Astrocyte (in vitro differentiated cells and primary cell): ENCODE results near the gene PTPRT. TPM values are rescaled to one million over a fixed set of nuclear protein-coding genes. Genes with fewer than 3 reads are reported as not detected.

Source experiments
- DNase-seq: peaks from one replicate; pipeline ENCODE4 v3.0.0-alpha.2; 2010; ENCODE audit warnings: low read depth
- FAIRE-seq: peaks from 2 replicates; lab custom pipeline; 2011; peaks lifted over from hg19 to GRCh38; lab: Jason Lieb, UNC
- H2AFZ ChIP-seq: 2 replicates; pipeline ENCODE4 v1.6.0; 2012; ENCODE audit warnings: low read depth, low read length, inconsistent platforms
- H3K27ac ChIP-seq: 2 replicates; pipeline ENCODE4 v1.5.1; 2011; ENCODE audit warnings: low read depth, low read length, inconsistent platforms
- H3K27me3 ChIP-seq: 2 replicates; pipeline ENCODE4 v1.6.0; 2011; ENCODE audit warnings: low read length, inconsistent platforms; ENCODE audit not compliant: insufficient read depth
- H3K36me3 ChIP-seq: 2 replicates; pipeline ENCODE4 v1.5.1; 2011; ENCODE audit warnings: low read length, inconsistent platforms; ENCODE audit not compliant: insufficient read depth
- H3K4me1 ChIP-seq: 2 replicates; pipeline ENCODE4 v1.5.1; 2011; ENCODE audit warnings: low read length, inconsistent platforms; ENCODE audit not compliant: insufficient read depth
- H3K4me2 ChIP-seq: 2 replicates; pipeline ENCODE4 v1.6.0; 2012; ENCODE audit warnings: low read length, inconsistent platforms
- H3K4me3 ChIP-seq: 2 replicates; pipeline ENCODE4 v1.5.1; 2011; ENCODE audit warnings: low read depth, mild to moderate bottlenecking, low read length, inconsistent platforms; ENCODE audit not compliant: insufficient read depth
- H3K79me2 ChIP-seq: 2 replicates; pipeline ENCODE4 v1.6.0; 2012; ENCODE audit warnings: mild to moderate bottlenecking, low read length, inconsistent platforms; ENCODE audit not compliant: insufficient read depth
- H3K9ac ChIP-seq: 2 replicates; pipeline ENCODE4 v1.6.0; 2012; ENCODE audit warnings: mild to moderate bottlenecking, low read length, inconsistent platforms
- H3K9me3 ChIP-seq: 2 replicates; pipeline ENCODE4 v1.5.1; 2012; ENCODE audit warnings: low read depth, mild to moderate bottlenecking, low read length, inconsistent platforms; ENCODE audit not compliant: insufficient read depth
- H4K20me1 ChIP-seq: 2 replicates; pipeline ENCODE4 v1.6.0; 2012; ENCODE audit warnings: low read length, inconsistent platforms; ENCODE audit not compliant: insufficient read depth
- H3K27ac Mint-ChIP-seq: one replicate; pipeline ENCODE4 v1.8.0; 2021; ENCODE audit warnings: mild to moderate bottlenecking, mixed read lengths; ENCODE audit not compliant: unreplicated experiment
- H3K27me3 Mint-ChIP-seq: one replicate; pipeline ENCODE4 v1.8.0; 2021; ENCODE audit warnings: low read depth, mixed read lengths; ENCODE audit not compliant: unreplicated experiment
- H3K36me3 Mint-ChIP-seq: one replicate; pipeline ENCODE4 v1.8.0; 2021; ENCODE audit warnings: low read depth, mixed read lengths; ENCODE audit not compliant: unreplicated experiment
- H3K4me1 Mint-ChIP-seq: one replicate; pipeline ENCODE4 v1.8.0; 2021; ENCODE audit warnings: low read depth, mixed read lengths; ENCODE audit not compliant: unreplicated experiment
- H3K4me3 Mint-ChIP-seq: one replicate; pipeline ENCODE4 v1.8.0; 2021; ENCODE audit warnings: mild to moderate bottlenecking, moderate library complexity, mixed read lengths; ENCODE audit not compliant: unreplicated experiment
- H3K9me3 Mint-ChIP-seq: one replicate; pipeline ENCODE4 v1.8.0; 2021; ENCODE audit warnings: mild to moderate bottlenecking, mixed read lengths; ENCODE audit not compliant: unreplicated experiment
- CTCF ChIP-seq: IDR thresholded peaks from 2 replicates; pipeline ENCODE4 v1.5.1; 2011; ENCODE audit warnings: low read depth, mild to moderate bottlenecking, inconsistent platforms, low read length, moderate library complexity; ENCODE audit not compliant: insufficient read depth
- EZH2 ChIP-seq: IDR thresholded peaks from 2 replicates; pipeline ENCODE4 v1.6.1; 2012; ENCODE audit warnings: mild to moderate bottlenecking, low read length, inconsistent platforms; ENCODE audit not compliant: insufficient read depth
- total RNA-seq: library from RNA; stranded (reverse); gene quantifications from 2 replicates; pipeline ENCODE4 v1.2.1, GENCODE V29; 2021

Gene PTPRT
- total RNA-seq, 1 donor from 2014 or later: 0.25 TPM

GRCh38 chr20:42581311-42581710 lies 608.4 kb downstream of the PTPRT start:
- Histone ChIP-seq H2AFZ (no peak overlapping the region), H3K4me1 (no peaks in the 10 kb centered on the region), H3K9me3 (no peaks in the 10 kb centered on the region), H3K27ac (no peak overlapping the region), H4K20me1 (no peaks in the 10 kb centered on the region), H3K27me3 (no peaks in the 10 kb centered on the region), H3K79me2 (no peaks in the 10 kb centered on the region), H3K9ac (no peak overlapping the region), H3K4me3 (no peak overlapping the region), H3K4me2 (no peak overlapping the region), H3K36me3 (no peaks in the 10 kb centered on the region)
- H3K9me3 Mint-ChIP-seq: no peaks in the 10 kb centered on the region
- TF ChIP-seq CTCF: no peak
- no peak for TF ChIP-seq EZH2
- DNase-seq: no peak
- no peak overlapping the region for H3K4me3 Mint-ChIP-seq
- H3K27ac Mint-ChIP-seq: no peak overlapping the region
- no peaks in the 10 kb centered on the region for H3K36me3 Mint-ChIP-seq
- no peak for FAIRE-seq
- H3K27me3 Mint-ChIP-seq: no peaks in the 10 kb centered on the region
- H3K4me1 Mint-ChIP-seq: no peaks in the 10 kb centered on the region

DNA sequence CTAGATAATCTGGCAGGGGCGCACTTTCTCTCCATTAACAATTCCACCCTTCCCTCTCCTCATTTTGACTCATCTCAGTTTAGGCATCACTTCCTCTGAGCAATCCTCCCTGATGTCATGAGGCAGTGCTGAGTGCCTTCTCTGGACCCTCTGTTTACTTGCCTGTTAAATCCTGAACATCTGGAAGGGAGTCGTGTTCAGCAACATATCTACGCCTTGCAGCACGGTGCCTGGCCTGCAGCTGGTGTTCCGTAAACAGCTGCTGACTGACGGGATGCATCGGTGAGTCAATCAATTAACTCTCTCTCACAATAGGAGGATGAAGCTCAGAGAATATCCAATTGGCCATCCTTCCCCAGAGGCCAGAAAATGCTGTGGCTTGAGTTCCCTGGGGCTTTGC lies 613.5 kb downstream of the PTPRT start:
- TF ChIP-seq EZH2 (no peak), CTCF (no peak)
- Histone ChIP-seq H3K27me3 (no peaks in the 10 kb centered on the region), H4K20me1 (no peaks in the 10 kb centered on the region), H3K36me3 (no peaks in the 10 kb centered on the region), H3K27ac (no peak overlapping the region), H3K9me3 (peaks cover 3% of the 10 kb centered on the region), H3K4me3 (no peak overlapping the region), H3K79me2 (no peaks in the 10 kb centered on the region), H3K4me1 (no peaks in the 10 kb centered on the region), H3K9ac (no peak overlapping the region), H3K4me2 (no peak overlapping the region), H2AFZ (no peak overlapping the region)
- no peak overlapping the region for H3K4me3 Mint-ChIP-seq
- no peaks in the 10 kb centered on the region for H3K27me3 Mint-ChIP-seq
- no peak for FAIRE-seq
- no peak for DNase-seq
- H3K9me3 Mint-ChIP-seq: peaks cover 6% of the 10 kb centered on the region
- no peaks in the 10 kb centered on the region for H3K36me3 Mint-ChIP-seq
- no peaks in the 10 kb centered on the region for H3K4me1 Mint-ChIP-seq
- H3K27ac Mint-ChIP-seq: no peak overlapping the region

- H3K27ac ChIP-seq: no peak overlapping the region
- no peaks in the 10 kb centered on the region for H3K79me2 ChIP-seq
- no peak overlapping the region for H3K27ac Mint-ChIP-seq
- H4K20me1 ChIP-seq: no peaks in the 10 kb centered on the region
- no peak overlapping the region for H3K9ac ChIP-seq
- H3K27me3 Mint-ChIP-seq: no peaks in the 10 kb centered on the region
- no peaks in the 10 kb centered on the region for H3K27me3 ChIP-seq
- H3K4me3 Mint-ChIP-seq: no peak overlapping the region
- DNase-seq (no peak), FAIRE-seq (no peak)
- no peaks in the 10 kb centered on the region for H3K36me3 ChIP-seq
- H3K9me3 Mint-ChIP-seq: peaks cover 9% of the 10 kb centered on the region
- H2AFZ ChIP-seq: no peak overlapping the region
- H3K4me3 ChIP-seq: no peak overlapping the region
- H3K36me3 Mint-ChIP-seq: no peaks in the 10 kb centered on the region
- H3K4me2 ChIP-seq: no peak overlapping the region
- H3K9me3 ChIP-seq: peaks cover 3% of the 10 kb centered on the region
- no peaks in the 10 kb centered on the region for H3K4me1 ChIP-seq
- H3K4me1 Mint-ChIP-seq: no peaks in the 10 kb centered on the region
- TF ChIP-seq CTCF (no peak), EZH2 (no peak)
These were observed 617.2 kb downstream of the PTPRT start for GRCh38 chr20:42572320-42573016.
